Epithelial cell of proximal tubule (primary cell): ENCODE measurements around the gene ITGB5. TPM values are rescaled to one million over a fixed set of nuclear protein-coding genes. Genes with fewer than 3 reads are reported as not detected.

Experiments used
- DNase-seq: peaks from one replicate; pipeline ENCODE4 v3.0.0-alpha.2; 2011; ENCODE audit warnings: low read depth
- H3K4me3 ChIP-seq: 2 replicates; pipeline ENCODE4 v1.5.1; 2011; ENCODE audit warnings: low read depth, mild to moderate bottlenecking, low read length
- total RNA-seq: library from RNA; depleted of rRNA; stranded (reverse); fragments of >200 nt; gene quantifications from 2 replicates; pipeline ENCODE4 v1.2.3, GENCODE V29; 2015
- TF ChIP-seq, protein P1 (sequence below): conservative IDR thresholded peaks from 2 replicates; pipeline ENCODE4 v1.5.1; 2012; ENCODE audit warnings: low read depth, mild to moderate bottlenecking, low read length

ITGB5 gene
- total RNA-seq, 1 donor from 2014 or later, result 141 TPM

- no peak for DNase-seq
- TF ChIP-seq, protein P1, sequence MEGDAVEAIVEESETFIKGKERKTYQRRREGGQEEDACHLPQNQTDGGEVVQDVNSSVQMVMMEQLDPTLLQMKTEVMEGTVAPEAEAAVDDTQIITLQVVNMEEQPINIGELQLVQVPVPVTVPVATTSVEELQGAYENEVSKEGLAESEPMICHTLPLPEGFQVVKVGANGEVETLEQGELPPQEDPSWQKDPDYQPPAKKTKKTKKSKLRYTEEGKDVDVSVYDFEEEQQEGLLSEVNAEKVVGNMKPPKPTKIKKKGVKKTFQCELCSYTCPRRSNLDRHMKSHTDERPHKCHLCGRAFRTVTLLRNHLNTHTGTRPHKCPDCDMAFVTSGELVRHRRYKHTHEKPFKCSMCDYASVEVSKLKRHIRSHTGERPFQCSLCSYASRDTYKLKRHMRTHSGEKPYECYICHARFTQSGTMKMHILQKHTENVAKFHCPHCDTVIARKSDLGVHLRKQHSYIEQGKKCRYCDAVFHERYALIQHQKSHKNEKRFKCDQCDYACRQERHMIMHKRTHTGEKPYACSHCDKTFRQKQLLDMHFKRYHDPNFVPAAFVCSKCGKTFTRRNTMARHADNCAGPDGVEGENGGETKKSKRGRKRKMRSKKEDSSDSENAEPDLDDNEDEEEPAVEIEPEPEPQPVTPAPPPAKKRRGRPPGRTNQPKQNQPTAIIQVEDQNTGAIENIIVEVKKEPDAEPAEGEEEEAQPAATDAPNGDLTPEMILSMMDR, result no peak
- no peak overlapping the region for H3K4me3 ChIP-seq
Observed at GRCh38 chr3:124851136-124851535, 36.0 kb downstream of the ITGB5 start.

DNA sequence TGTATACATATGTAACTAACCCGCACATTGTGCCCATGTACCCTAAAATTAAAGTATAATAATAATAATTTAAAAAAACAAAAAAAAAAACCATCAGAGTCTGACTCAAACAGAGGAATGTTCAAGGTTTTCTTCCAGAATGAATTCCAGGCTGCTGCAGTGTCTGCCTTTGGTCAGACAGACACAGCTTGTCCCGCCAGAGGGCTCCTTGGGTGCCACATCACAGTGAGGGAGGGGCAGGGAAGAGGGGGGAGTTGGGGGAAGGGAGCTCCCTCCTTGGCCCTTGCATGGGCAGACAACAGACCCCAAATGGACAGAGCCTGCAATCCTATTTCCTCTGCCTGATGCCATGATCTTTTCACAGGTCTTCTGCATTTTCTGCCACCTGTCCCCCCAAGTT lies 36.5 kb downstream of the ITGB5 start:
- TF ChIP-seq, protein P1, result no peak
- H3K4me3 ChIP-seq, result no peak overlapping the region
- DNase-seq, result no peak

DNA sequence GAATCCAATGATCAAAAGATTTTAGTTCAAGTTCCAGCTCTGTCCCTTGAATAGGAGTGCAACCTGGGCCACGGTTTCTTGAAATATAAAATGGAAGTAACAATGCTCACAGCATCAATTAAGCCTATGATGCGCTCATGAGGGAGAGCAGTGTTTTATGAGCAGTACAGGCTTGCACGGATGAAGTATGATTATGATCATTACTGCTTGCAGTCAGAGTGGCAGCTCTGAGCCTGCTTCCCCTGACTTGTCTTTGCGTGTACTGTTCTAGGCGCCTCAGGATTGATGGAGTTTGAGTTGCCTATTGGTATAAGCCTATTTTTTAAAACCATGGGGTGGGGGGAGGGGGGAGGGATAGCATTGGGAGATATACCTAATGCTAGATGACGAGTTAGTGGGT lies 37.0 kb downstream of the ITGB5 start:
- TF ChIP-seq, protein P1, result no peak
- no peak for DNase-seq
- no peak overlapping the region for H3K4me3 ChIP-seq

- H3K4me3 ChIP-seq, result no peak overlapping the region
- TF ChIP-seq, protein P1, result no peak
- no peak for DNase-seq
Observed at GRCh38 chr3:124848300-124848699, 38.9 kb downstream of the ITGB5 start.

GRCh38 chr3:124847863-124848262 lies 39.3 kb downstream of the ITGB5 start:
- no peak for DNase-seq
- no peak overlapping the region for H3K4me3 ChIP-seq
- TF ChIP-seq, protein P1, result no peak

DNA sequence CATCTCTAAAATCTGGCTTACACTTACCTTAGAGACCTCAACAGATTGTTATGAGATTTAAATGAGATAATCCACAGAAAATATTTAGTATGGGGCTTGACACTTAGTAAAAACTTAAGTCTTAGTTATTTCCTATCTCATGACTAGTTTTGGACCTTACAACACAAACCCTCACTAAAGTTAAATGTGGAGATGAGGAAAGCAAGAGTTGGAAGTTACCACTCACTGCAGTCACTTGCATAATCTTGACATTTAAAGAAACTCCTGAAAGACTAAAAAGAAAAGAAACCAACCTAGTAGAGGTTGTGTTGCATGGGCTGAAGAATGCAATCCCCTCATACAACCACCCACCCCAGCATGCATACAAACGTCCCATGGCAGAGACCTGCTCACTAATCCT lies 40.1 kb downstream of the ITGB5 start:
- TF ChIP-seq, protein P1, result no peak
- H3K4me3 ChIP-seq, result no peak overlapping the region
- no peak for DNase-seq

- H3K4me3 ChIP-seq, result no peak overlapping the region
- TF ChIP-seq, protein P1, result no peak
- DNase-seq, result no peak
Observed at GRCh38 chr3:124846189-124846588, 41.0 kb downstream of the ITGB5 start.
